ENCODE data around the gene VWCE. TPM values are rescaled to one million over a fixed set of nuclear protein-coding genes. Genes with fewer than 3 reads are reported as not detected.

Gene VWCE
- polyA plus RNA-seq, 3 donors: 0.05 to 0.23 TPM; not detected in 1

DNA sequence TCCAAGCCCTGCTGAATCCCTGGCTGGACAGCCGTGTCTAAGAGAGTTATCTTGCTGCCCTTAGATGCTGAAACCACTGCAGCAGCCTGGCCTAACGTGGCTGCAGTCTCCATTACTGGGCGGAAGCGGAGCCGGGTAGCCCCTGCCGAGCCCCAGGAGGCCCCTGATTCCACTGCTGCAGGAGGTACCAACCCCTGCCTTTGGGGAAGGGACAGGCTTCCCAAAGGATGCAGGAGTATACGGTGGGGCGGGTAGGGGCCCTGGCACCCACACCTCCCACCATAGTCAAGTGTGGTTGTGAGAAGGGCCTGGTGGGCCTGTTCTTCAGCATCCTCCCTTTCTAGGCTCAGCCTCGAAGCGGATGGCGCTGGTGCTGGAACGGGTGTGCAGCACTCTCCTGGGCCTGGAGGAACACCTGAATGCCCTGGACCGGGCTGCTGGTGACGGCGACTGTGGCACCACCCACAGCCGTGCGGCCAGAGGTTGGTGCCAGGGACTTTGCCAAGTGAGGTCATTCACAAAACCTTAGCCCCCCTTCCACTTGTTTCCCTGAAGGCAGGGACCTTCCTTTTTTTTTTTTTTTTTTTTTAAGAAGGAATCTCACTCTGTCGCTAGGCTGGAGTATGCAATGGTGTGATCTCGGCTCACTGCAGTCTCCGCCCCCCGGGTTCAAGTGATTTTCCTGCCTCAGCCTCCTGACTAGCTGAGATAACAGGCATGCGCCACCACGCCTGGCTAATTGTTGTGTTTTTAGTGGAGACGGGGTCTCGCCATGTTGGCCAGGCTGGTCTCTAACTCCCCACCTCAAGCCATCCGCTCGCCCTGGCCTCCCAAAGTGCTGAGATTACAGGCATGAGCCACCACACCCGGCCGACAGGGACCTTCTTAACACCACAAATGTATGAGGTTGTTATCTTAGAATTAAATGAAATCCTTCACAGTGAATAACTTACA, 49.0 kb upstream of the VWCE start:
- Mint-ChIP-seq H3K27ac (peak overlapping the region in 2 of 7 donors; percentile 19 to 52), H3K4me1 (peaks cover 32% of the 10 kb centered on the region), H3K4me3 (no peak overlapping the region), H3K27me3 (ENCODE audit: low read depth in 3 of 3) (peaks cover 0 to 2% (median 1%) of the 10 kb centered on the region in 3 donors), H3K36me3 (peaks cover 55 to 63% of the 10 kb centered on the region in 2 donors), H3K9me3 (no peaks in the 10 kb centered on the region)
- Histone ChIP-seq H3K27me3 (ENCODE audit: control insufficient read depth in 2 of 2, insufficient read depth in 2 of 2, low read length in 2 of 2) (no peaks in the 10 kb centered on the region), H3K36me3 (replicated peaks in 1 of 2; ENCODE audit: control insufficient read depth in 1 of 2, insufficient read depth in 2 of 2, low read length in 2 of 2) (peaks cover 15 to 48% of the 10 kb centered on the region in 2 donors), H3K27ac (ENCODE audit: low read depth in 1 of 2, low read length in 2 of 2) (no peak overlapping the region), H3K4me2 (replicated peaks; ENCODE audit: extremely low read depth, low read length, poor library complexity, severe bottlenecking) (no peak overlapping the region), H3K9ac (ENCODE audit: insufficient read depth, low read length, poor library complexity, severe bottlenecking) (no peak overlapping the region), H3K4me3 (replicated peaks in 1 of 3; ENCODE audit: low read depth in 2 of 3, low read length in 3 of 3) (no peak overlapping the region), H3K4me1 (ENCODE audit: control insufficient read depth in 1 of 2, insufficient read depth in 2 of 2, low read length in 2 of 2) (peaks cover 20 to 28% of the 10 kb centered on the region in 2 donors), H3K79me2 (ENCODE audit: insufficient read depth, low read length) (no peaks in the 10 kb centered on the region), H2AFZ (ENCODE audit: insufficient read depth, low read depth, low read length, poor library complexity, severe bottlenecking) (no peak overlapping the region), H4K20me1 (ENCODE audit: insufficient read depth, low read length) (no peaks in the 10 kb centered on the region), H3K9me3 (replicated peaks in 1 of 2; ENCODE audit: control insufficient read depth in 1 of 2, insufficient read depth in 1 of 2, low read length in 2 of 2) (no peaks in the 10 kb centered on the region)
- no peak for DNase-seq
- 95% methylated on average over 15 of the region's 29 CpGs for WGBS (ENCODE audit: insufficient coverage)
- TF ChIP-seq, protein P1, sequence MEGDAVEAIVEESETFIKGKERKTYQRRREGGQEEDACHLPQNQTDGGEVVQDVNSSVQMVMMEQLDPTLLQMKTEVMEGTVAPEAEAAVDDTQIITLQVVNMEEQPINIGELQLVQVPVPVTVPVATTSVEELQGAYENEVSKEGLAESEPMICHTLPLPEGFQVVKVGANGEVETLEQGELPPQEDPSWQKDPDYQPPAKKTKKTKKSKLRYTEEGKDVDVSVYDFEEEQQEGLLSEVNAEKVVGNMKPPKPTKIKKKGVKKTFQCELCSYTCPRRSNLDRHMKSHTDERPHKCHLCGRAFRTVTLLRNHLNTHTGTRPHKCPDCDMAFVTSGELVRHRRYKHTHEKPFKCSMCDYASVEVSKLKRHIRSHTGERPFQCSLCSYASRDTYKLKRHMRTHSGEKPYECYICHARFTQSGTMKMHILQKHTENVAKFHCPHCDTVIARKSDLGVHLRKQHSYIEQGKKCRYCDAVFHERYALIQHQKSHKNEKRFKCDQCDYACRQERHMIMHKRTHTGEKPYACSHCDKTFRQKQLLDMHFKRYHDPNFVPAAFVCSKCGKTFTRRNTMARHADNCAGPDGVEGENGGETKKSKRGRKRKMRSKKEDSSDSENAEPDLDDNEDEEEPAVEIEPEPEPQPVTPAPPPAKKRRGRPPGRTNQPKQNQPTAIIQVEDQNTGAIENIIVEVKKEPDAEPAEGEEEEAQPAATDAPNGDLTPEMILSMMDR (IDR thresholded peaks at IDR 0.05): no peak
- intact Hi-C loops (cut with micrococcal nuclease): no loop called here

- H3K4me1 Mint-ChIP-seq: peaks cover 14% of the 10 kb centered on the region
- TF ChIP-seq, protein P1 (IDR thresholded peaks at IDR 0.05): no peak
- H3K27ac Mint-ChIP-seq: peak overlapping the region in 1 of 7 donors; percentile 44
- H3K9me3 ChIP-seq (replicated peaks in 1 of 2; ENCODE audit: control insufficient read depth in 1 of 2, insufficient read depth in 1 of 2, low read length in 2 of 2): no peaks in the 10 kb centered on the region
- peaks cover 0 to 2% (median 1%) of the 10 kb centered on the region in 3 donors for H3K27me3 Mint-ChIP-seq (ENCODE audit: low read depth in 3 of 3)
- peaks cover 49 to 55% of the 10 kb centered on the region in 2 donors for H3K36me3 Mint-ChIP-seq
- H3K4me2 ChIP-seq (replicated peaks; ENCODE audit: extremely low read depth, low read length, poor library complexity, severe bottlenecking): no peak overlapping the region
- peaks cover 15 to 42% of the 10 kb centered on the region in 2 donors for H3K36me3 ChIP-seq (replicated peaks in 1 of 2; ENCODE audit: control insufficient read depth in 1 of 2, insufficient read depth in 2 of 2, low read length in 2 of 2)
- no peak overlapping the region for H3K4me3 Mint-ChIP-seq
- no peak overlapping the region for H3K9ac ChIP-seq (ENCODE audit: insufficient read depth, low read length, poor library complexity, severe bottlenecking)
- no peak overlapping the region for H3K27ac ChIP-seq (ENCODE audit: low read depth in 1 of 2, low read length in 2 of 2)
- no peak for DNase-seq
- no peaks in the 10 kb centered on the region for H3K27me3 ChIP-seq (ENCODE audit: control insufficient read depth in 2 of 2, insufficient read depth in 2 of 2, low read length in 2 of 2)
- H4K20me1 ChIP-seq (ENCODE audit: insufficient read depth, low read length): no peaks in the 10 kb centered on the region
- intact Hi-C loops (cut with micrococcal nuclease): no loop called here
- H3K79me2 ChIP-seq (ENCODE audit: insufficient read depth, low read length): no peaks in the 10 kb centered on the region
- no peaks in the 10 kb centered on the region for H3K9me3 Mint-ChIP-seq
- H2AFZ ChIP-seq (ENCODE audit: insufficient read depth, low read depth, low read length, poor library complexity, severe bottlenecking): no peak overlapping the region
- WGBS (ENCODE audit: insufficient coverage): 70% methylated on average over 19 of the region's 20 CpGs
- H3K4me1 ChIP-seq (ENCODE audit: control insufficient read depth in 1 of 2, insufficient read depth in 2 of 2, low read length in 2 of 2): peaks cover 3 to 10% of the 10 kb centered on the region in 2 donors
- no peak overlapping the region for H3K4me3 ChIP-seq (replicated peaks in 1 of 3; ENCODE audit: low read depth in 2 of 3, low read length in 3 of 3)
Measured at GRCh38 chr11:61342207-61342803, 47.2 kb upstream of the VWCE start.

Measured in CD14-positive monocyte (primary cell).